Endothelial cell of umbilical vein (primary cell): ENCODE measurements around the gene TAF11L10. TPM values are rescaled to one million over a fixed set of nuclear protein-coding genes. Genes with fewer than 3 reads are reported as not detected.

Source experiments
- BruUV-seq: library from RNA; stranded (reverse); fragments of 400-500 nt; replicated peaks from 2 replicates; lab custom pipeline; 2021; lab: Mats Ljungman, UMichigan
- CTCF ChIA-PET: fragments of 300-600, 350-600 bp; sonication (Branson Sonifier 250); formaldehyde crosslinking; loops from one replicate; lab custom pipeline; 2021; ENCODE audit warnings: antibody characterized with exemption, inconsistent platforms; lab: Charles Lee
- POLR2A ChIA-PET: fragments of 300-600, 350-600 bp; sonication (Branson Sonifier 250); formaldehyde crosslinking; loops from one replicate; lab custom pipeline; 2021; ENCODE audit warnings: antibody characterized with exemption, inconsistent platforms; lab: Charles Lee
- DNase-seq: peaks from one replicate; pipeline ENCODE4 v3.0.0-alpha.2; 2011; ENCODE audit warnings: low read depth, low spot score
- FAIRE-seq: peaks from 2 replicates; lab custom pipeline; 2011; peaks lifted over from hg19 to GRCh38; lab: Jason Lieb, UNC
- H2AFZ ChIP-seq: 2 replicates; pipeline ENCODE4 v1.6.0; 2012; ENCODE audit warnings: low read depth, low read length, control low read depth, inconsistent platforms
- H3K27ac ChIP-seq: 2 replicates; pipeline ENCODE4 v1.5.1; 2011; ENCODE audit warnings: low read depth, mild to moderate bottlenecking, control low read depth, low read length, moderate library complexity; ENCODE audit not compliant: insufficient read depth
- H3K27me3 ChIP-seq, 2 experiments: 2 replicates each; pipeline versions ENCODE4 v1.6.0 to v1.6.1; 2011; ENCODE audit warnings: low read length in 2 of 2, mixed read lengths in 1 of 2; ENCODE audit not compliant: control insufficient read depth in 2 of 2, insufficient read depth in 2 of 2
- H3K36me3 ChIP-seq, 2 experiments: 2 replicates in 1 of 2; 3 replicates in 1 of 2; pipeline ENCODE4 v1.5.1; 2011; ENCODE audit warnings: low read length in 2 of 2, mild to moderate bottlenecking in 1 of 2, moderate library complexity in 1 of 2; ENCODE audit not compliant: control insufficient read depth in 2 of 2, insufficient read depth in 2 of 2; ENCODE audit errors: extremely low read depth in 1 of 2
- H3K4me1 ChIP-seq: 3 replicates; pipeline ENCODE4 v1.5.1; 2011; ENCODE audit warnings: mild to moderate bottlenecking, low read length; ENCODE audit not compliant: control insufficient read depth, insufficient read depth; ENCODE audit errors: extremely low read depth
- H3K4me2 ChIP-seq: 2 replicates; pipeline ENCODE4 v1.6.1; 2011; ENCODE audit warnings: low read length, control low read depth, mixed read lengths; ENCODE audit not compliant: insufficient read depth
- H3K4me3 ChIP-seq, 3 experiments: fragments of 200-600 bp in 1 of 3; sonication (generic), shearing (Covaris generic) in 1 of 3; replicated peaks in 1 of 3; 2 replicates each; pipeline ENCODE4 v1.5.1; 2011 to 2016; ENCODE audit warnings: control low read depth in 3 of 3, low read length in 3 of 3, mild to moderate bottlenecking in 2 of 3, inconsistent platforms in 1 of 3, low read depth in 1 of 3, moderate library complexity in 1 of 3; ENCODE audit not compliant: insufficient read depth in 1 of 3
- H3K79me2 ChIP-seq: 2 replicates; pipeline ENCODE4 v1.6.0; 2012; ENCODE audit warnings: low read length, inconsistent platforms; ENCODE audit not compliant: control insufficient read depth, insufficient read depth
- H3K9ac ChIP-seq: replicated peaks from 2 replicates; pipeline ENCODE3; 2011; ENCODE audit warnings: low read length, control low read depth; ENCODE audit not compliant: insufficient read depth; ENCODE audit errors: extremely low read depth
- H3K9me1 ChIP-seq: replicated peaks from 3 replicates; pipeline ENCODE4 v1.6.0; 2011; ENCODE audit warnings: mild to moderate bottlenecking, low read length; ENCODE audit not compliant: control insufficient read depth, insufficient read depth; ENCODE audit errors: extremely low read depth
- H3K9me3 ChIP-seq: replicated peaks from 2 replicates; pipeline ENCODE4 v1.5.1; 2012; ENCODE audit warnings: low read length, inconsistent platforms; ENCODE audit not compliant: control insufficient read depth, insufficient read depth
- H4K20me1 ChIP-seq: replicated peaks from 2 replicates; pipeline ENCODE3; 2011; ENCODE audit warnings: mild to moderate bottlenecking, low read length; ENCODE audit not compliant: control insufficient read depth, insufficient read depth; ENCODE audit errors: extremely low read depth
- EZH2 ChIP-seq: IDR thresholded peaks from 2 replicates; pipeline ENCODE4 v1.6.1; 2012; ENCODE audit warnings: borderline replicate concordance, low read depth, mild to moderate bottlenecking, moderate library complexity, low read length, inconsistent platforms; ENCODE audit not compliant: severe bottlenecking
- FOS ChIP-seq: IDR thresholded peaks from 2 replicates; pipeline ENCODE4 v1.6.1; 2011; ENCODE audit warnings: mild to moderate bottlenecking, low read length, moderate library complexity, borderline replicate concordance; ENCODE audit not compliant: insufficient read depth
- GATA2 ChIP-seq: IDR thresholded peaks from 2 replicates; pipeline ENCODE4 v1.7.0; 2011; ENCODE audit warnings: low read depth, mild to moderate bottlenecking, moderate library complexity, mixed read lengths, low read length; ENCODE audit not compliant: insufficient read length, insufficient read depth
- JUN ChIP-seq: IDR thresholded peaks from 2 replicates; pipeline ENCODE4 v1.6.1; 2011; ENCODE audit warnings: borderline replicate concordance, low read depth; ENCODE audit not compliant: insufficient read length, insufficient read depth
- MYC ChIP-seq: IDR thresholded peaks from one replicate; pipeline ENCODE4 v1.6.1; 2011; ENCODE audit warnings: mild to moderate bottlenecking, low read depth, low read length
- POLR2A ChIP-seq: IDR thresholded peaks from 2 replicates; pipeline ENCODE4 v1.6.1; 2012; ENCODE audit warnings: low read depth, mild to moderate bottlenecking, control low read depth, low read length
- POLR2AphosphoS5 ChIP-seq: IDR thresholded peaks from 2 replicates; pipeline ENCODE4 v1.6.1; 2012; ENCODE audit warnings: low read depth, mild to moderate bottlenecking, control low read depth, low read length, moderate library complexity; ENCODE audit not compliant: insufficient read depth
- dilution Hi-C: fragments of 300-500 bp; cut with MboI; formaldehyde crosslinking; loops from one replicate; pipeline ENCODE4 v1.15.0; 2019; ENCODE audit warnings: low sequenced_read_pairs; ENCODE audit not compliant: extremely low pct_ligation_motif_present
- intact Hi-C: fragments of 100-400 bp; cut with micrococcal nuclease; formaldehyde crosslinking; loops from one replicate; pipeline ENCODE4 v1.10.0; 2022
- polyA plus RNA-seq, 4 experiments: library from polyadenylated mRNA; depleted of rRNA in 3 of 4; stranded (reverse) in 3 of 4; unstranded in 1 of 4; fragments of >200 nt; gene quantifications; 2 replicates each; pipeline versions ENCODE4 v1.2.1 to v1.2.3, GENCODE V29; 2011 to 2012; ENCODE audit warnings: missing spikeins in 1 of 4
- total RNA-seq: library from RNA; stranded (reverse); gene quantifications from 2 replicates; pipeline ENCODE4 v1.2.3, GENCODE V29; 2021
- TF ChIP-seq, protein P1 (sequence below), 2 donors: IDR thresholded peaks; 1 replicate in 1 of 2; 2 replicates in 1 of 2; pipeline ENCODE4 v1.5.1; 2011; ENCODE audit warnings: low read length in 2 of 2, mild to moderate bottlenecking in 2 of 2, moderate library complexity in 2 of 2, control low read depth in 1 of 2, inconsistent platforms in 1 of 2, low read depth in 1 of 2; ENCODE audit not compliant: insufficient read depth in 1 of 2; ENCODE audit errors: extremely low read depth in 1 of 2
- TF ChIP-seq, protein P2 (sequence below): IDR thresholded peaks from 2 replicates; pipeline ENCODE4 v1.6.1; 2011; ENCODE audit not compliant: insufficient read depth, insufficient read length

TAF11L10 gene
- total and polyA plus RNA-seq, 2 donors (not counting 3 experiments of a cell fraction or from before 2014, with no cell fraction given) = not detected

DNA sequence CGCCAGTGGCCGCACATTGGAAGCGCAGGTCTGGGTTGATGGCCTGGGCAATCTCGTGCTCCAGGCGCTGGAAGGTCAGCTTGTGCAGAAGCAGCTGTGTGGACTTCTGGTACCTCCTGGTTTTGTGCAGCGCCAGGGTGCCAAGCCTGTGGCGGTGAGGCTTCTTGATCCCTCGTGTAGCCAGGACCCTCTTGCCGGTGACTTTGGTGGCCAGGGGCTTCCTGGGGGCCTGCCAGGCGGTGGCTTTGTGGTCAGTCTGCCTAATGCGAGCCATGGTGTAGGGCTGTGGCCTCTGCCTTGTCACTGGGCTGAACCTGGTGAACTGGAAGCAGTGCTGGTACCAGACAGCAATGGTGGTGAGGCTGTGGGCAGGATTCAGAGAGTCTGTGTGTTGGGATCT is 28.1 kb upstream of the TAF11L10 start:
- dilution Hi-C loops (no loop called here), intact Hi-C loops (no loop called here)
- TF ChIP-seq POLR2AphosphoS5 (no peak), GATA2 (no peak), FOS (no peak), MYC (no peak), JUN (no peak), POLR2A (no peak), EZH2 (no peak)
- TF ChIP-seq, protein P1, sequence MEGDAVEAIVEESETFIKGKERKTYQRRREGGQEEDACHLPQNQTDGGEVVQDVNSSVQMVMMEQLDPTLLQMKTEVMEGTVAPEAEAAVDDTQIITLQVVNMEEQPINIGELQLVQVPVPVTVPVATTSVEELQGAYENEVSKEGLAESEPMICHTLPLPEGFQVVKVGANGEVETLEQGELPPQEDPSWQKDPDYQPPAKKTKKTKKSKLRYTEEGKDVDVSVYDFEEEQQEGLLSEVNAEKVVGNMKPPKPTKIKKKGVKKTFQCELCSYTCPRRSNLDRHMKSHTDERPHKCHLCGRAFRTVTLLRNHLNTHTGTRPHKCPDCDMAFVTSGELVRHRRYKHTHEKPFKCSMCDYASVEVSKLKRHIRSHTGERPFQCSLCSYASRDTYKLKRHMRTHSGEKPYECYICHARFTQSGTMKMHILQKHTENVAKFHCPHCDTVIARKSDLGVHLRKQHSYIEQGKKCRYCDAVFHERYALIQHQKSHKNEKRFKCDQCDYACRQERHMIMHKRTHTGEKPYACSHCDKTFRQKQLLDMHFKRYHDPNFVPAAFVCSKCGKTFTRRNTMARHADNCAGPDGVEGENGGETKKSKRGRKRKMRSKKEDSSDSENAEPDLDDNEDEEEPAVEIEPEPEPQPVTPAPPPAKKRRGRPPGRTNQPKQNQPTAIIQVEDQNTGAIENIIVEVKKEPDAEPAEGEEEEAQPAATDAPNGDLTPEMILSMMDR (IDR thresholded peaks at IDR 0.05; ENCODE audit: extremely low read depth in 1 of 2, insufficient read depth in 1 of 2, low read depth in 1 of 2, low read length in 2 of 2) = no peak
- TF ChIP-seq, protein P2, sequence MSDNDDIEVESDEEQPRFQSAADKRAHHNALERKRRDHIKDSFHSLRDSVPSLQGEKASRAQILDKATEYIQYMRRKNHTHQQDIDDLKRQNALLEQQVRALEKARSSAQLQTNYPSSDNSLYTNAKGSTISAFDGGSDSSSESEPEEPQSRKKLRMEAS = no peak
- Histone ChIP-seq H2AFZ (no peak overlapping the region), H3K4me2 (no peak overlapping the region), H3K36me3 (no peaks in the 10 kb centered on the region), H3K4me3 (no peak overlapping the region), H3K27ac (no peak overlapping the region), H3K9me3 (no peaks in the 10 kb centered on the region), H3K4me1 (no peaks in the 10 kb centered on the region), H3K27me3 (no peaks in the 10 kb centered on the region), H4K20me1 (no peaks in the 10 kb centered on the region), H3K9ac (no peak overlapping the region), H3K79me2 (no peaks in the 10 kb centered on the region), H3K9me1 (no peaks in the 10 kb centered on the region)
- POLR2A ChIA-PET = no interaction called here
- CTCF ChIA-PET = no interaction called here
- no peak for FAIRE-seq
- no peak for DNase-seq
- no TSS peak for BruUV-seq
